Ectodermal cell (in vitro differentiated cells): ENCODE measurements around the gene WDR45. TPM values are rescaled to one million over a fixed set of nuclear protein-coding genes. Genes with fewer than 3 reads are reported as not detected.
"Not testable (repeated sequence)": the region's sequence is repeated elsewhere in the genome, so short reads cannot be mapped to it uniquely, and the experiment has no call there.

Experiments
- H3K27ac ChIP-seq: 2 replicates; pipeline ENCODE4 v1.7.0; 2013; ENCODE audit warnings: mild to moderate bottlenecking, low read depth, low read length; ENCODE audit not compliant: insufficient read depth, poor library complexity, severe bottlenecking
- H3K27me3 ChIP-seq: 2 replicates; pipeline ENCODE4 v1.7.0; 2013; ENCODE audit warnings: mild to moderate bottlenecking, low read length; ENCODE audit not compliant: insufficient read depth, control insufficient read depth, poor library complexity, severe bottlenecking
- H3K36me3 ChIP-seq: one replicate; pipeline ENCODE4 v1.7.0; 2013; ENCODE audit warnings: low read length; ENCODE audit not compliant: control insufficient read depth, insufficient read depth
- H3K4me1 ChIP-seq: one replicate; pipeline ENCODE4 v1.7.0; 2013; ENCODE audit warnings: low read length; ENCODE audit not compliant: control insufficient read depth, insufficient read depth
- H3K4me3 ChIP-seq: 2 replicates; pipeline ENCODE4 v1.7.0; 2013; ENCODE audit warnings: low read depth, low read length, control low read depth; ENCODE audit not compliant: insufficient read depth
- H3K9me3 ChIP-seq: 2 replicates; pipeline ENCODE4 v1.7.0; 2013; ENCODE audit warnings: mild to moderate bottlenecking, low read length, moderate library complexity; ENCODE audit not compliant: control insufficient read depth
- WGBS, 2 experiments: methylation state at CpG; one replicate each; pipeline ENCODE4 v1.1.7; 2013; ENCODE audit warnings: missing lambda C conversion rate in 2 of 2; 5-methylcytosine and 5-hydroxymethylcytosine counted together
- polyA plus RNA-seq, 4 experiments: library from polyadenylated mRNA; stranded (reverse); fragments of 50-300 nt; gene quantifications; one replicate each; pipeline ENCODE4 v1.2.3, GENCODE V29; 2013

WDR45 gene
- polyA plus RNA-seq (2013, experiment 1 of 4) = 31.9 TPM
- 28.5 TPM for polyA plus RNA-seq (2013, experiment 2 of 4)
- polyA plus RNA-seq (2013, experiment 3 of 4) = 23.5 TPM
- polyA plus RNA-seq (2013, experiment 4 of 4) = 25.2 TPM

GRCh38 chrX:49079489-49080428 lies at the start of gene WDR45:
Gene WDR45 (minus strand): TSS chrX:49079887. CDS start chrX:49078095, 1,792 bp downstream.
- peak within 1 kb of the TSS; percentile 22 for H3K27ac ChIP-seq
- H3K36me3 ChIP-seq = no peaks in the 10 kb centered on the region
- H3K9me3 ChIP-seq = no peaks in the 10 kb centered on the region
- no peaks in the 10 kb centered on the region for H3K4me1 ChIP-seq
- 1% methylated on average over 52 to 53 of the region's 55 CpGs for WGBS, 2 experiments
- H3K27me3 ChIP-seq = no peaks in the 10 kb centered on the region
- H3K4me3 ChIP-seq = peak within 1 kb of the TSS; percentile 49

GRCh38 chrX:49129427-49129826 lies 49.7 kb upstream of the WDR45 start:
- no peaks in the 10 kb centered on the region for H3K36me3 ChIP-seq
- H3K4me3 ChIP-seq = no peak overlapping the region
- H3K9me3 ChIP-seq = no peaks in the 10 kb centered on the region
- H3K27ac ChIP-seq = no peak overlapping the region
- no peaks in the 10 kb centered on the region for H3K27me3 ChIP-seq
- 86 to 90% methylated on average over 4 of the region's 4 CpGs for WGBS, 2 experiments
- no peaks in the 10 kb centered on the region for H3K4me1 ChIP-seq

GRCh38 chrX:49127742-49128258 lies 48.1 kb upstream of the WDR45 start:
- H3K4me1 ChIP-seq, H3K36me3 ChIP-seq, H3K27me3 ChIP-seq, H3K27ac ChIP-seq, H3K4me3 ChIP-seq, H3K9me3 ChIP-seq: not testable (repeated sequence)
- WGBS, 2 experiments = 87 to 89% methylated on average over 11 to 13 of the region's 13 CpGs

GRCh38 chrX:49122499-49122898 lies 42.8 kb upstream of the WDR45 start:
- peak overlapping the region; percentile 73 for H3K4me3 ChIP-seq
- H3K27ac ChIP-seq = no peak overlapping the region
- H3K27me3 ChIP-seq = no peaks in the 10 kb centered on the region
- no peaks in the 10 kb centered on the region for H3K4me1 ChIP-seq
- WGBS, 2 experiments = 81 to 92% methylated on average over 4 to 5 of the region's 5 CpGs
- H3K36me3 ChIP-seq = no peaks in the 10 kb centered on the region
- no peaks in the 10 kb centered on the region for H3K9me3 ChIP-seq

- Histone ChIP-seq H3K4me3 (no peak overlapping the region), H3K9me3 (no peaks in the 10 kb centered on the region), H3K4me1 (no peaks in the 10 kb centered on the region), H3K27ac (no peak overlapping the region), H3K27me3 (no peaks in the 10 kb centered on the region), H3K36me3 (peaks cover 10% of the 10 kb centered on the region)
- 88 to 95% methylated on average over 1 of the region's 1 CpG for WGBS, 2 experiments
Measured at GRCh38 chrX:49120091-49120490, 40.4 kb upstream of the WDR45 start.

GRCh38 chrX:49117581-49117980 lies 37.9 kb upstream of the WDR45 start:
- peaks cover 10% of the 10 kb centered on the region for H3K36me3 ChIP-seq
- H3K27ac ChIP-seq = no peak overlapping the region
- 95 to 100% methylated on average over 1 to 4 of the region's 6 CpGs for WGBS, 2 experiments
- no peaks in the 10 kb centered on the region for H3K4me1 ChIP-seq
- H3K4me3 ChIP-seq = no peak overlapping the region
- no peaks in the 10 kb centered on the region for H3K9me3 ChIP-seq
- no peaks in the 10 kb centered on the region for H3K27me3 ChIP-seq

- Histone ChIP-seq H3K4me1 (no peaks in the 10 kb centered on the region), H3K27me3 (no peaks in the 10 kb centered on the region), H3K27ac (no peak overlapping the region), H3K9me3 (no peaks in the 10 kb centered on the region), H3K4me3 (no peak overlapping the region), H3K36me3 (peaks cover 10% of the 10 kb centered on the region)
- 94% methylated on average over 5 of the region's 5 CpGs for WGBS, 2 experiments
Measured at GRCh38 chrX:49116716-49117115, 37.0 kb upstream of the WDR45 start.

GRCh38 chrX:49116076-49116475 lies 36.4 kb upstream of the WDR45 start:
- Histone ChIP-seq H3K27me3 (no peaks in the 10 kb centered on the region), H3K4me1 (no peaks in the 10 kb centered on the region), H3K4me3 (no peak overlapping the region), H3K9me3 (no peaks in the 10 kb centered on the region), H3K27ac (no peak overlapping the region), H3K36me3 (peaks cover 10% of the 10 kb centered on the region)
- 90 to 94% methylated on average over 8 of the region's 8 CpGs for WGBS, 2 experiments

GRCh38 chrX:49111791-49112190 lies 32.1 kb upstream of the WDR45 start:
- 92 to 96% methylated on average over 3 of the region's 3 CpGs for WGBS, 2 experiments

GRCh38 chrX:49110417-49110816 lies 30.7 kb upstream of the WDR45 start:
- H3K27me3 ChIP-seq = no peaks in the 10 kb centered on the region
- no peaks in the 10 kb centered on the region for H3K4me1 ChIP-seq
- H3K27ac ChIP-seq = no peak overlapping the region
- 90 to 96% methylated on average over 3 of the region's 3 CpGs for WGBS, 2 experiments
- no peak overlapping the region for H3K4me3 ChIP-seq
- no peaks in the 10 kb centered on the region for H3K36me3 ChIP-seq
- H3K9me3 ChIP-seq = no peaks in the 10 kb centered on the region

More at GRCh38 chrX:49111791-49112190, 32.1 kb upstream of the WDR45 start:
- H3K4me1 ChIP-seq = no peaks in the 10 kb centered on the region
- no peak overlapping the region for H3K4me3 ChIP-seq
- H3K9me3 ChIP-seq = no peaks in the 10 kb centered on the region
- H3K27ac ChIP-seq = no peak overlapping the region
- H3K36me3 ChIP-seq = peaks cover 5% of the 10 kb centered on the region
- no peaks in the 10 kb centered on the region for H3K27me3 ChIP-seq
